ENCODE data around the gene JHY. TPM values are rescaled to one million over a fixed set of nuclear protein-coding genes. Genes with fewer than 3 reads are reported as not detected.

The JHY gene
- total and polyA plus RNA-seq, 4 donors: 0.13 to 0.25 (median 0.14) TPM

- WGBS: 82% methylated on average over 4 of the region's 4 CpGs
- DNase-seq (ENCODE audit: low spot score): no peak
Measured at GRCh38 chr11:122954455-122954854, 71.9 kb downstream of the JHY start.

GRCh38 chr11:122963961-122964360 is 81.4 kb downstream of the JHY start:
- H3K9ac ChIP-seq (ENCODE audit: low read depth in 1 of 2, low read length in 2 of 2): no peak overlapping the region
- H3K9me3 ChIP-seq (ENCODE audit: control insufficient read depth in 4 of 4, low read length in 3 of 4): no peaks in the 10 kb centered on the region
- H3K4me1 ChIP-seq (ENCODE audit: control insufficient read depth in 4 of 4, insufficient read depth in 4 of 4, low read length in 3 of 4): no peaks in the 10 kb centered on the region
- no peaks in the 10 kb centered on the region for H3K36me3 ChIP-seq (ENCODE audit: control insufficient read depth in 4 of 4, insufficient read depth in 3 of 4, low read depth in 1 of 4, low read length in 3 of 4)
- no peak overlapping the region for H3K4me3 ChIP-seq (ENCODE audit: low read depth in 1 of 3, low read length in 3 of 3)
- TF ChIP-seq REST (IDR thresholded peaks at IDR 0.05) (no peak), RAD21 (IDR thresholded peaks at IDR 0.05) (no peak), HNF4A (conservative IDR thresholded peaks at IDR 0.05) (no peak)
- no peak for DNase-seq (ENCODE audit: low spot score)
- H3K27me3 ChIP-seq (ENCODE audit: control insufficient read depth in 4 of 4, insufficient read depth in 4 of 4, low read length in 3 of 4): peaks cover 0 to 13% (median 3%) of the 10 kb centered on the region in 4 donors
- H3K27ac ChIP-seq (ENCODE audit: low read depth in 1 of 2, low read length in 2 of 2): no peak overlapping the region
- 74% methylated on average over 4 of the region's 4 CpGs for WGBS

More at GRCh38 chr11:122954455-122954854, 71.9 kb downstream of the JHY start:
- no peak overlapping the region for H3K9ac ChIP-seq (ENCODE audit: low read depth in 1 of 2, low read length in 2 of 2)
- H3K27ac ChIP-seq (ENCODE audit: low read depth in 1 of 2, low read length in 2 of 2): no peak overlapping the region
- no peaks in the 10 kb centered on the region for H3K9me3 ChIP-seq (ENCODE audit: control insufficient read depth in 4 of 4, low read length in 3 of 4)
- TF ChIP-seq HNF4G (IDR thresholded peaks at IDR 0.05) (no peak), FOXA1 (IDR thresholded peaks at IDR 0.05) (no peak), EGR1 (IDR thresholded peaks at IDR 0.05; ENCODE audit: low read depth in 2 of 2) (no peak), NR2F2 (IDR thresholded peaks at IDR 0.05) (no peak), TAF1 (conservative IDR thresholded peaks at IDR 0.05) (no peak), ZBTB33 (IDR thresholded peaks at IDR 0.05) (no peak), MAX (IDR thresholded peaks at IDR 0.05) (no peak), RAD21 (IDR thresholded peaks at IDR 0.05) (no peak), YY1 (IDR thresholded peaks at IDR 0.05) (no peak), REST (IDR thresholded peaks at IDR 0.05) (no peak)
- no peaks in the 10 kb centered on the region for H3K27me3 ChIP-seq (ENCODE audit: control insufficient read depth in 4 of 4, insufficient read depth in 4 of 4, low read length in 3 of 4)
- H3K4me3 ChIP-seq (ENCODE audit: low read depth in 1 of 3, low read length in 3 of 3): no peak overlapping the region
- H3K36me3 ChIP-seq (ENCODE audit: control insufficient read depth in 4 of 4, insufficient read depth in 3 of 4, low read depth in 1 of 4, low read length in 3 of 4): no peaks in the 10 kb centered on the region
- H3K4me1 ChIP-seq (ENCODE audit: control insufficient read depth in 4 of 4, insufficient read depth in 4 of 4, low read length in 3 of 4): no peaks in the 10 kb centered on the region
